ENCODE measurements around the gene SPDYE4.

Gene SPDYE4

DNA sequence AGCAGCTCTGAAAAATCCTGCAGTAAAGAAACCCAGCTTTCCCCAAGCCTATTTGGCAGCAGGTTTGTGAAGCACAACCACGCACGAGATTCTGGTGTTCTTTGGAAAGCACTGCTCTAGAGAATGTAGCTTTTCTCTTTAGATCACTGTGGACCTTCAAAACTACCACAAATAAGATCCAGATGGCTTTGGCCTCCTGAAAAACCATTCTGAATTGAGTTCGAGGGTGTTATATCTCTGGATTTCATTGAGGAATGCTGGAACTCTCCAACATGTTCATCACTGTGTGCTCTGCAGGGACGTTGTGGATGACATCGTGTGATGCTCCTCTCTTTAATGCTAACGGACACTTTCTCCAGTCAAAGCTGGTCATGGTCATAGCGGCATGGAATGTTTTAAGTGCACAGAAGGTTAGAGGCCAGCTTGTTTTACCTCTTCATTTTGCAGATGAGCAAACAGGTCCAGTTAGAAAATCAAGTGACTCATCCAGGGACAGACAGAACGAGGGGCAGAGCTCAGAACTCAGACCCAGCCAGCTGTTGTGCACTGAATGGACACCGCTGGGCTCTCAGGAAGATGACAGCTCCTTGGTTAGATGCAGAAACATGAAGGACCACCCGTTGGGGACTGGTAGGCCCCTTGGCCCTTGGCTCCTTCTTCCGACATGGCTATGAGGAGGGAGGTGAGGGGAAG lies 50.9 kb downstream of the SPDYE4 start:
- no peaks in the 10 kb centered on the region for H3K27me3 ChIP-seq (ENCODE audit: control insufficient read depth, insufficient read depth, low read length)
- no peak overlapping the region for H3K9ac ChIP-seq
- no peaks in the 10 kb centered on the region for H3K4me1 ChIP-seq
- H3K27ac ChIP-seq = no peak overlapping the region
- H2AFZ ChIP-seq = no peak overlapping the region
- H3K79me2 ChIP-seq = no peaks in the 10 kb centered on the region
- H3K36me3 ChIP-seq (ENCODE audit: control insufficient read depth, insufficient read depth, low read length) = no peaks in the 10 kb centered on the region
- H3K4me2 ChIP-seq (ENCODE audit: low read length) = no peak overlapping the region
- H3K9me3 ChIP-seq (ENCODE audit: control insufficient read depth, low read length) = no peaks in the 10 kb centered on the region
- TF ChIP-seq CTCF (IDR thresholded peaks at IDR 0.05) = no peak
- no peak overlapping the region for H3K4me3 ChIP-seq (ENCODE audit: low read depth, low read length)

- H3K4me1 ChIP-seq = no peaks in the 10 kb centered on the region
- no peaks in the 10 kb centered on the region for H3K27me3 ChIP-seq (ENCODE audit: control insufficient read depth, insufficient read depth, low read length)
- no peak overlapping the region for H3K9ac ChIP-seq
- H2AFZ ChIP-seq = no peak overlapping the region
- H3K4me2 ChIP-seq (ENCODE audit: low read length) = no peak overlapping the region
- H3K9me3 ChIP-seq (ENCODE audit: control insufficient read depth, low read length) = no peaks in the 10 kb centered on the region
- no peak overlapping the region for H3K27ac ChIP-seq
- H3K4me3 ChIP-seq (ENCODE audit: low read depth, low read length) = no peak overlapping the region
- no peaks in the 10 kb centered on the region for H3K79me2 ChIP-seq
- no peaks in the 10 kb centered on the region for H3K36me3 ChIP-seq (ENCODE audit: control insufficient read depth, insufficient read depth, low read length)
- no peak for TF ChIP-seq CTCF (IDR thresholded peaks at IDR 0.05)
Observed at GRCh38 chr17:8706431-8706830, 51.9 kb downstream of the SPDYE4 start.

DNA sequence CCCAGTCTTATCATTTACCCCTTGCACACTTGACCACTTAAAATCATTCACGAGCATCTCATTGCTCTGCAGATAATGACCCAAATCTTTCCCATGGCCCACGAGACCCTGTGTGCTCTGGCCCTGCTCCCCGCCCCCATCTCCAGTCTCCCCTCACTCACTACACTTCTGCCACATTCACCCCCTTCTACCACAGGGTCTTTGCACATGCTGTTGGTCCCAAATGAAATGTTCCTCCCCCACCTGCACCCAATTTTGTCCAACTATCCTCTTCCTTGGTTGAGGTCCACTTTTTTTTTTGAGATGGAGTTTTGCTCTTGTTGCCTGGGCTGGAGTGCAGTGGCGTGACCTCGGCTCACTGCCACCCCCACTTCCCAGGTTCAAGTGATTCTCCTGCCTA lies 52.9 kb downstream of the SPDYE4 start:
- H3K27me3 ChIP-seq (ENCODE audit: control insufficient read depth, insufficient read depth, low read length) = no peaks in the 10 kb centered on the region
- H3K9me3 ChIP-seq (ENCODE audit: control insufficient read depth, low read length) = no peaks in the 10 kb centered on the region
- no peak overlapping the region for H3K9ac ChIP-seq
- no peaks in the 10 kb centered on the region for H3K4me1 ChIP-seq
- no peak for TF ChIP-seq CTCF (IDR thresholded peaks at IDR 0.05)
- H3K4me3 ChIP-seq (ENCODE audit: low read depth, low read length) = no peak overlapping the region
- no peak overlapping the region for H3K27ac ChIP-seq
- no peak overlapping the region for H2AFZ ChIP-seq
- H3K79me2 ChIP-seq = no peaks in the 10 kb centered on the region
- no peaks in the 10 kb centered on the region for H3K36me3 ChIP-seq (ENCODE audit: control insufficient read depth, insufficient read depth, low read length)
- H3K4me2 ChIP-seq (ENCODE audit: low read length) = no peak overlapping the region

GRCh38 chr17:8703001-8703400 lies 55.3 kb downstream of the SPDYE4 start:
- TF ChIP-seq CTCF (IDR thresholded peaks at IDR 0.05) = no peak
- Histone ChIP-seq H3K79me2 (no peaks in the 10 kb centered on the region), H3K36me3 (ENCODE audit: control insufficient read depth, insufficient read depth, low read length) (no peaks in the 10 kb centered on the region), H3K27ac (no peak overlapping the region), H2AFZ (no peak overlapping the region), H3K27me3 (ENCODE audit: control insufficient read depth, insufficient read depth, low read length) (no peaks in the 10 kb centered on the region), H3K4me3 (ENCODE audit: low read depth, low read length) (no peak overlapping the region), H3K4me2 (ENCODE audit: low read length) (no peak overlapping the region), H3K9ac (no peak overlapping the region), H3K9me3 (ENCODE audit: control insufficient read depth, low read length) (no peaks in the 10 kb centered on the region), H3K4me1 (peaks cover 2% of the 10 kb centered on the region)

DNA sequence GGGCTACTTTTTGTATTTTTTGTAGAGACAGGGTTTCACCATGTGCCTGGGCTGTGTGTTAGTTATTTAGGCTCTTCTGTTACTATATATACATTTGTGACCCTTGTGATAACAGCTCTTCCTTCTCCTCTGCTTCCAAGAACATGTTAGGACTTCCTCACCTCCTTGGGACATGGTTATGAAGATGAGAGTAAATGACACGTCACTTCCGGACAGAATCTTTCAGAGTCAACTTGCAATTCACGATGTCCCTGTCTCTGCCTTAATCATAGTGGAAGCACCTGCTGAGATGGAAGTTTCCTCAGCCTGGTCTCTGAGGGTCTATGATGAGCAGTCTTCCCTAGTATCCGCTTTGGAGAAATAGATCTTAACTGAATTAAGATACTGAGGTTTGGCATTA lies 56.6 kb downstream of the SPDYE4 start:
- no peaks in the 10 kb centered on the region for H3K27me3 ChIP-seq (ENCODE audit: control insufficient read depth, insufficient read depth, low read length)
- no peaks in the 10 kb centered on the region for H3K9me3 ChIP-seq (ENCODE audit: control insufficient read depth, low read length)
- H3K4me1 ChIP-seq = peaks cover 3% of the 10 kb centered on the region
- H2AFZ ChIP-seq = no peak overlapping the region
- no peaks in the 10 kb centered on the region for H3K36me3 ChIP-seq (ENCODE audit: control insufficient read depth, insufficient read depth, low read length)
- no peak overlapping the region for H3K4me2 ChIP-seq (ENCODE audit: low read length)
- no peak overlapping the region for H3K9ac ChIP-seq
- no peak overlapping the region for H3K4me3 ChIP-seq (ENCODE audit: low read depth, low read length)
- H3K27ac ChIP-seq = no peak overlapping the region
- TF ChIP-seq CTCF (IDR thresholded peaks at IDR 0.05) = no peak
- H3K79me2 ChIP-seq = no peaks in the 10 kb centered on the region

Measured in parathyroid adenoma (tissue), 2 donors.